HG02938 (cell line): ENCODE measurements around the gene MC4R.

Experiments
- ATAC-seq: cut with Tn5 transposase; IDR thresholded peaks from one replicate; pipeline ENCODE4 v1.9.1; 2021; ENCODE audit warnings: mild to moderate bottlenecking, moderate library complexity; ENCODE audit not compliant: unreplicated experiment

MC4R gene

GRCh38 chr18:60329131-60329530, 43.4 kb downstream of the MC4R start:
- ATAC-seq, result no peak

DNA sequence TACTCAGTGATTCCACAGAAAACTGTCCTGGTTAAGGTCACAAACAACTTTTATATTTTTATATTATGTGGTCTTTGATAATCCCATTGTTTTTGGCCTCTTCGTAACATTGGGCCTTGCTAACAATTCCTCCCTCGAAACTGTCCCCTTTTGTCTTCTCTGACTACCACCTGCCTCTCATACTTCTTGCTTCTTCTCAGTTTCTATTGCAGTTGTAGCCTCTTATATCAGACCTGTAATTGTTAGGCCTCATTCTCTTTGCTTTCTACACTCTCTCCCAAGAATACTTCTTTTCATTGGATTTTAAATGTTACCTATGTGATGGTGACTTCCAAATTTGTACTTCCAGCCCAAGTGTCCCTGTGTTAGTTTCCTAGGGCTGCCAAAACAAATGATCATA, 44.7 kb downstream of the MC4R start:
- no peak for ATAC-seq

GRCh38 chr18:60322591-60322990, 50.0 kb downstream of the MC4R start:
- ATAC-seq, result no peak
